Measurements from ENCODE around the gene SLC35D1.
"Not testable (repeated sequence)": the region's sequence is repeated elsewhere in the genome, so short reads cannot be mapped to it uniquely, and the experiment has no call there.

The SLC35D1 gene

DNA sequence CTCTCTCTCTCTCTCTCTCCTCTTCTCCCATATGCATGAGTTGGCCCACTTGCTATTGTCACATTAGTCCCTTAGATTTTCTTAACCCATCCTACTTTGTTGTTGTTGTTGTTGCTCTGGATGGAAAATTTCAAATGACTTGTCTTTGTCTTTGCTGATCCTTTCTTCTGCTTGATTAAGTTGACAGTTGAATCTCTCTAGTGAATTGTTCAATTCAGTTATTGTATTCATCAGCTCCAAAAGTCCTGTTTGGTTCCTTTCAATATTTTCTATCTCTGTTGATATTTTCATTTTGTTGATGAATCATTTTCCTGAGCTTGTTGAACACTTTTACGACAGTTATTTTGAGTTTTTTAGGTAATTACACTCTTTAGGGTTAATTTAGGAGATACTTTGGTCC lies 18.8 kb upstream of the SLC35D1 start:
- TF ChIP-seq RARB (CRISPR knock-in tag; IDR thresholded peaks at IDR 0.05) (no peak), BACH2 (CRISPR knock-in tag; IDR thresholded peaks at IDR 0.05; ENCODE audit: borderline replicate concordance) (no peak)
- ATAC-seq = no peak

DNA sequence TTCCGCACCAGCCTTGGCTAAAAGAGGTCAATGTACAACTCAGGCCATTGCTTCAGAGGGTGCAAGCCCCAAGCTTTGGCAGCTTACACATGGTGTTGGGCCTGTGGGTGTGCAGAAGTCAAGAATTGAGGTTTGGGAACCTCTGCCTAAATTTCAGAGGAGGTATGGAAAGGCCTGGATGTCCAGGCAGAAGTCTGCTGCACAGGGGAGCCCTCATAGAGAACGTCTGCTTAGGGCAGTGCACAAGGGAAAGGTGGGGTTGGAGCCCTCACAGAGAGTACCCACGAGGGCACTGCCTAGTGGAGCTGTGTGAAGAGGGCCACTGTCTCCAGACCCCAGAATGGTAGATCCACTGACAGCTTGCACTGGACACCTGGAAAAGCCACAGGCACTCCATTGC lies 13.7 kb upstream of the SLC35D1 start:
- not testable (repeated sequence) for ATAC-seq

DNA sequence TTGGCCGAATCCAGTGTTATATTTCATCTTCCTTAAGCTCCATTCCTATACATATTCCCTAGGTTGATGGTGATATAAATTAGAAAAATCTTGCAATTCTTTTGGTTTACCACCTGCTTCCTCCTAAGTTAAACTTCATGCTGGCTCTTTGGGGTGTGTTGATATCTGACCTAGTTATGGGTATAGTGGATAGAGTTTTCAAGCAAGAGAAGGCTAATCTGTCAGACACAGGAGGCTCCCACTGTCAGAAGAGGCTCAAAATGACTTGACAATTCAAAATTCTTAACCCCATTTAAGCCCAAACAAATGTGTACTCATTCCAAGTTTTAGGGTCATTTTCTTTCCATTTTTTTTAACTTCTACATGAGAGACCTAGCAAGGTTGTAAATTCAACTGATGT lies 8.5 kb upstream of the SLC35D1 start:
- TF ChIP-seq TOX (CRISPR knock-in tag; IDR thresholded peaks at IDR 0.05; ENCODE audit: borderline replicate concordance) = no peak
- TF ChIP-seq, protein P1, sequence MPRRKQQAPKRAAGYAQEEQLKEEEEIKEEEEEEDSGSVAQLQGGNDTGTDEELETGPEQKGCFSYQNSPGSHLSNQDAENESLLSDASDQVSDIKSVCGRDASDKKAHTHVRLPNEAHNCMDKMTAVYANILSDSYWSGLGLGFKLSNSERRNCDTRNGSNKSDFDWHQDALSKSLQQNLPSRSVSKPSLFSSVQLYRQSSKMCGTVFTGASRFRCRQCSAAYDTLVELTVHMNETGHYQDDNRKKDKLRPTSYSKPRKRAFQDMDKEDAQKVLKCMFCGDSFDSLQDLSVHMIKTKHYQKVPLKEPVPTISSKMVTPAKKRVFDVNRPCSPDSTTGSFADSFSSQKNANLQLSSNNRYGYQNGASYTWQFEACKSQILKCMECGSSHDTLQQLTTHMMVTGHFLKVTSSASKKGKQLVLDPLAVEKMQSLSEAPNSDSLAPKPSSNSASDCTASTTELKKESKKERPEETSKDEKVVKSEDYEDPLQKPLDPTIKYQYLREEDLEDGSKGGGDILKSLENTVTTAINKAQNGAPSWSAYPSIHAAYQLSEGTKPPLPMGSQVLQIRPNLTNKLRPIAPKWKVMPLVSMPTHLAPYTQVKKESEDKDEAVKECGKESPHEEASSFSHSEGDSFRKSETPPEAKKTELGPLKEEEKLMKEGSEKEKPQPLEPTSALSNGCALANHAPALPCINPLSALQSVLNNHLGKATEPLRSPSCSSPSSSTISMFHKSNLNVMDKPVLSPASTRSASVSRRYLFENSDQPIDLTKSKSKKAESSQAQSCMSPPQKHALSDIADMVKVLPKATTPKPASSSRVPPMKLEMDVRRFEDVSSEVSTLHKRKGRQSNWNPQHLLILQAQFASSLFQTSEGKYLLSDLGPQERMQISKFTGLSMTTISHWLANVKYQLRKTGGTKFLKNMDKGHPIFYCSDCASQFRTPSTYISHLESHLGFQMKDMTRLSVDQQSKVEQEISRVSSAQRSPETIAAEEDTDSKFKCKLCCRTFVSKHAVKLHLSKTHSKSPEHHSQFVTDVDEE (CRISPR knock-in tag; IDR thresholded peaks at IDR 0.05) = no peak
- no peak for TF ChIP-seq SNAI2 (CRISPR knock-in tag; IDR thresholded peaks at IDR 0.05)
- TF ChIP-seq ESRRG (CRISPR knock-in tag; IDR thresholded peaks at IDR 0.05) = no peak
- TF ChIP-seq ISL1 (CRISPR knock-in tag; IDR thresholded peaks at IDR 0.05) = no peak
- TF ChIP-seq ZFP30 (CRISPR knock-in tag; IDR thresholded peaks at IDR 0.05) = no peak
- no peak for TF ChIP-seq ZNF8 (CRISPR knock-in tag; IDR thresholded peaks at IDR 0.05)
- no peak for TF ChIP-seq RARB (CRISPR knock-in tag; IDR thresholded peaks at IDR 0.05)
- TF ChIP-seq ZFP3 (CRISPR knock-in tag; IDR thresholded peaks at IDR 0.05) = no peak
- TF ChIP-seq, protein P2, sequence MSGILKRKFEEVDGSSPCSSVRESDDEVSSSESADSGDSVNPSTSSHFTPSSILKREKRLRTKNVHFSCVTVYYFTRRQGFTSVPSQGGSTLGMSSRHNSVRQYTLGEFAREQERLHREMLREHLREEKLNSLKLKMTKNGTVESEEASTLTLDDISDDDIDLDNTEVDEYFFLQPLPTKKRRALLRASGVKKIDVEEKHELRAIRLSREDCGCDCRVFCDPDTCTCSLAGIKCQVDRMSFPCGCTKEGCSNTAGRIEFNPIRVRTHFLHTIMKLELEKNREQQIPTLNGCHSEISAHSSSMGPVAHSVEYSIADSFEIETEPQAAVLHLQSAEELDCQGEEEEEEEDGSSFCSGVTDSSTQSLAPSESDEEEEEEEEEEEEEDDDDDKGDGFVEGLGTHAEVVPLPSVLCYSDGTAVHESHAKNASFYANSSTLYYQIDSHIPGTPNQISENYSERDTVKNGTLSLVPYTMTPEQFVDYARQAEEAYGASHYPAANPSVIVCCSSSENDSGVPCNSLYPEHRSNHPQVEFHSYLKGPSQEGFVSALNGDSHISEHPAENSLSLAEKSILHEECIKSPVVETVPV (CRISPR knock-in tag; IDR thresholded peaks at IDR 0.05) = no peak
- TF ChIP-seq, protein P3, sequence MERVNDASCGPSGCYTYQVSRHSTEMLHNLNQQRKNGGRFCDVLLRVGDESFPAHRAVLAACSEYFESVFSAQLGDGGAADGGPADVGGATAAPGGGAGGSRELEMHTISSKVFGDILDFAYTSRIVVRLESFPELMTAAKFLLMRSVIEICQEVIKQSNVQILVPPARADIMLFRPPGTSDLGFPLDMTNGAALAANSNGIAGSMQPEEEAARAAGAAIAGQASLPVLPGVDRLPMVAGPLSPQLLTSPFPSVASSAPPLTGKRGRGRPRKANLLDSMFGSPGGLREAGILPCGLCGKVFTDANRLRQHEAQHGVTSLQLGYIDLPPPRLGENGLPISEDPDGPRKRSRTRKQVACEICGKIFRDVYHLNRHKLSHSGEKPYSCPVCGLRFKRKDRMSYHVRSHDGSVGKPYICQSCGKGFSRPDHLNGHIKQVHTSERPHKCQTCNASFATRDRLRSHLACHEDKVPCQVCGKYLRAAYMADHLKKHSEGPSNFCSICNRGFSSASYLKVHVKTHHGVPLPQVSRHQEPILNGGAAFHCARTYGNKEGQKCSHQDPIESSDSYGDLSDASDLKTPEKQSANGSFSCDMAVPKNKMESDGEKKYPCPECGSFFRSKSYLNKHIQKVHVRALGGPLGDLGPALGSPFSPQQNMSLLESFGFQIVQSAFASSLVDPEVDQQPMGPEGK (CRISPR knock-in tag; IDR thresholded peaks at IDR 0.05; ENCODE audit: borderline replicate concordance) = no peak
- ATAC-seq = no peak

DNA sequence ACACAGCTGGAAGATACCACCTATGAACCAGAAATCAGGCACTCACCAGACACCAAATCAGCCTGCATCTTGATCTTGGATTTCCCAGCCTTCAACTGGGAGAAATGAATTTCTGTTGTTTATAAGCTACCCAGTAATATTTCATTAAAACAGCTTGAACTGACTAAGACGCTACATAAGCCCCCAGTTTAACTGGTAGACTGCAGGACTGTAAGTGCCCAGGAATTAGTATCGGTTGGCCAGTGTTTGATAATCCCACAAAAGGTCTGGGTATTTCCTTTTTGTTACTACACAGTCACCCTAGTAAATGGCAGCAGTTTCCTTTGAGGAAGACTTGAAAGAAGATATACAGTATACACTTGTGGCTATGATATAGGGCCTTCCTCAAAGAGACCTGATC lies 7.3 kb upstream of the SLC35D1 start:
- ATAC-seq = no peak
- TF ChIP-seq BACH2 (CRISPR knock-in tag; IDR thresholded peaks at IDR 0.05; ENCODE audit: borderline replicate concordance) = no peak
- no peak for TF ChIP-seq ZFP3 (CRISPR knock-in tag; IDR thresholded peaks at IDR 0.05)

DNA sequence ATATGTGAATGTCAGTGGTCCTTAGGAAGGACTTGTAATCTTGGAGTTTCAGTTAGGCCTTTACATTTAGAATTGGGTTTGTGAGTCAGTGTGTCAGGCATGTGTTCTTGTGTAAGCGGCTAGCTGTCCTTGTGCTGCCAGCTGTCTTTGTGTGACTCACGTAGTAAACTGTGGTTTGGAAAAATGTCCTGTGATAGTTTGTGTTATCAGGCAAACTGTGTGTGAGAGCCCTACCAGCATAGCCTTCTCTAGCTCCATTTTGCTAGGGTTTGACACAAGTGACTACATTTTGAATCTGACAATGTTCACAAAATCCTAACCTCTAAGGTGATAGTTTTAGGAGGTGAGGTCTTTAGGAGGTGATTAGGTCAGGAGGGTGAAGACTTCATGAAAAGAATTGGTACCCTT lies 6.9 kb upstream of the SLC35D1 start:
- TF ChIP-seq ZFP3 (CRISPR knock-in tag; IDR thresholded peaks at IDR 0.05) = peak; percentile 76; the same call in 1 of the 2 replicates
- TF ChIP-seq, protein P3 (CRISPR knock-in tag; IDR thresholded peaks at IDR 0.05; ENCODE audit: borderline replicate concordance) = no peak
- TF ChIP-seq, protein P2 (CRISPR knock-in tag; IDR thresholded peaks at IDR 0.05) = no peak
- TF ChIP-seq TCF4 (CRISPR knock-in tag; IDR thresholded peaks at IDR 0.05; ENCODE audit: borderline replicate concordance) = no peak
- TF ChIP-seq CSDC2 (CRISPR knock-in tag; IDR thresholded peaks at IDR 0.05) = peak; percentile 91
- ATAC-seq = peak; percentile 90

DNA sequence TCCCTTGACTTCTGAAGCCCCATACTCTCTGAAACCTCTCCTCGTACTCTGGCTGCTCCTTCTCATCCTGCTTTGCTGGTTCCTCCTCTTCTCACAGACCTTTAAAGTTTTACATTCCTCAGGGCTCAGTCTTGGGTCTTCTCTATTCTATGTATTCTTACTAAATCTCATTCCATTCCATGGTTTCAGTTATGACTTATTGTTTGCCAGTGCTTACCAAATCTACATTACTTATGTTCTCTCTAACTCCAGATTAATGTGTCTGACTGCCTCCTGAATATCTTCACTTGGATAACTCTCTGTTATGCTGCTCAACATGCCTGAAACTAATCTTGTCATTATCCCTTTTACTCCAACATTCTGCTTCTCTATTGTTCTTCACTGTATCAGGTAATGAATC lies 5.4 kb upstream of the SLC35D1 start:
- no peak for TF ChIP-seq ISL1 (CRISPR knock-in tag; IDR thresholded peaks at IDR 0.05)
- no peak for TF ChIP-seq TOX (CRISPR knock-in tag; IDR thresholded peaks at IDR 0.05; ENCODE audit: borderline replicate concordance)
- TF ChIP-seq ZFP3 (CRISPR knock-in tag; IDR thresholded peaks at IDR 0.05) = no peak
- TF ChIP-seq ZFP30 (CRISPR knock-in tag; IDR thresholded peaks at IDR 0.05) = no peak
- no peak; the same call in 2 of the 3 replicates for ATAC-seq

All from SK-N-SH treated with all-trans-retinoic acid at 6 μM for 48 hours (cell line).